Thyroid gland (tissue), 4 donors: ENCODE results near the gene STX8. TPM values are rescaled to one million over a fixed set of nuclear protein-coding genes. Genes with fewer than 3 reads are reported as not detected.

Source experiments
- DNase-seq, 2 donors: peaks; one replicate each; pipeline ENCODE4 v3.0.0-alpha.2; 2019
- H3K27ac ChIP-seq, 3 donors: fragments of 200-600 bp; sonication (generic); 1 replicate in 2 of 3; 2 replicates in 1 of 3; pipeline ENCODE4 v1.5.1; 2016 to 2019; ENCODE audit warnings: mild to moderate bottlenecking in 1 of 3, moderate library complexity in 1 of 3
- H3K27me3 ChIP-seq: fragments of 200-600 bp; sonication (generic); one replicate; pipeline ENCODE4 v1.5.1; 2019
- H3K36me3 ChIP-seq, 2 donors: fragments of 200-600 bp; sonication (generic); one replicate each; pipeline ENCODE4 v1.5.1; 2016 to 2019
- H3K4me1 ChIP-seq, 2 donors: fragments of 200-600 bp; sonication (generic); one replicate each; pipeline ENCODE4 v1.5.1; 2017 to 2019
- H3K4me3 ChIP-seq, 3 donors: fragments of 200-600 bp; sonication (generic); replicated peaks in 1 of 3; 1 replicate in 2 of 3; 2 replicates in 1 of 3; pipeline ENCODE4 v1.5.1; 2016; ENCODE audit warnings: mild to moderate bottlenecking in 1 of 3
- H3K9me3 ChIP-seq: fragments of 200-600 bp; sonication (generic); one replicate; pipeline ENCODE4 v1.5.1; 2017
- POLR2A ChIP-seq, 2 donors: fragments of 450-650 bp; IDR thresholded peaks; one replicate each; pipeline ENCODE4 v1.6.1; 2017; ENCODE audit warnings: antibody characterized with exemption in 2 of 2, mild to moderate bottlenecking in 2 of 2, moderate library complexity in 1 of 2
- WGBS, 2 donors: methylation state at CpG; one replicate each; pipeline ENCODE4 v1.1.5; 2017; 5-methylcytosine and 5-hydroxymethylcytosine counted together
- intact Hi-C: fragments of 100-400 bp; cut with DNase I; formaldehyde crosslinking; loops from one replicate; pipeline ENCODE4 v1.15.1; 2023
- total RNA-seq, 4 donors: library from RNA; depleted of rRNA; stranded (reverse); fragments of >200 nt; gene quantifications; one replicate each; pipeline ENCODE4 v1.2.3, GENCODE V29; 2016
- TF ChIP-seq, protein P1 (sequence below), 6 experiments: fragments of 200-600 bp in 3 of 6; fragments of 450-650 bp in 3 of 6; sonication (generic) in 3 of 6; IDR thresholded peaks; one replicate each; pipeline ENCODE4 v1.5.1; 2016 to 2019; ENCODE audit warnings: antibody characterized with exemption in 6 of 6, mild to moderate bottlenecking in 2 of 6, inconsistent platforms in 1 of 6, moderate library complexity in 1 of 6

Gene STX8
- total RNA-seq, 4 donors from 2014 or later = 67.6 to 88.9 (median 72.7) TPM

GRCh38 chr17:9389111-9389527 is 186.5 kb downstream of the STX8 start:
- H3K27ac ChIP-seq = no peak overlapping the region
- TF ChIP-seq POLR2A (IDR thresholded peaks at IDR 0.05) = no peak
- TF ChIP-seq, protein P1, sequence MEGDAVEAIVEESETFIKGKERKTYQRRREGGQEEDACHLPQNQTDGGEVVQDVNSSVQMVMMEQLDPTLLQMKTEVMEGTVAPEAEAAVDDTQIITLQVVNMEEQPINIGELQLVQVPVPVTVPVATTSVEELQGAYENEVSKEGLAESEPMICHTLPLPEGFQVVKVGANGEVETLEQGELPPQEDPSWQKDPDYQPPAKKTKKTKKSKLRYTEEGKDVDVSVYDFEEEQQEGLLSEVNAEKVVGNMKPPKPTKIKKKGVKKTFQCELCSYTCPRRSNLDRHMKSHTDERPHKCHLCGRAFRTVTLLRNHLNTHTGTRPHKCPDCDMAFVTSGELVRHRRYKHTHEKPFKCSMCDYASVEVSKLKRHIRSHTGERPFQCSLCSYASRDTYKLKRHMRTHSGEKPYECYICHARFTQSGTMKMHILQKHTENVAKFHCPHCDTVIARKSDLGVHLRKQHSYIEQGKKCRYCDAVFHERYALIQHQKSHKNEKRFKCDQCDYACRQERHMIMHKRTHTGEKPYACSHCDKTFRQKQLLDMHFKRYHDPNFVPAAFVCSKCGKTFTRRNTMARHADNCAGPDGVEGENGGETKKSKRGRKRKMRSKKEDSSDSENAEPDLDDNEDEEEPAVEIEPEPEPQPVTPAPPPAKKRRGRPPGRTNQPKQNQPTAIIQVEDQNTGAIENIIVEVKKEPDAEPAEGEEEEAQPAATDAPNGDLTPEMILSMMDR (IDR thresholded peaks at IDR 0.05) = no peak
- H3K9me3 ChIP-seq = no peaks in the 10 kb centered on the region
- H3K36me3 ChIP-seq = no peaks in the 10 kb centered on the region
- H3K4me1 ChIP-seq = no peaks in the 10 kb centered on the region
- no peak overlapping the region for H3K4me3 ChIP-seq
- intact Hi-C loops = no loop called here
- H3K27me3 ChIP-seq = no peaks in the 10 kb centered on the region
- 96% methylated on average over 3 of the region's 3 CpGs for WGBS, 2 donors
- DNase-seq = no peak

GRCh38 chr17:9386401-9386800 is 189.2 kb downstream of the STX8 start:
- Histone ChIP-seq H3K4me3 (no peak overlapping the region), H3K27me3 (no peaks in the 10 kb centered on the region), H3K9me3 (no peaks in the 10 kb centered on the region), H3K27ac (no peak overlapping the region), H3K4me1 (no peaks in the 10 kb centered on the region), H3K36me3 (no peaks in the 10 kb centered on the region)
- peak; percentile 14 to 42 for DNase-seq
- TF ChIP-seq, protein P1 (IDR thresholded peaks at IDR 0.05) = no peak
- no peak for TF ChIP-seq POLR2A (IDR thresholded peaks at IDR 0.05)
- intact Hi-C loops = no loop called here
- WGBS, 2 donors = 37% methylated on average over 3 of the region's 3 CpGs

- Histone ChIP-seq H3K27ac (no peak overlapping the region), H3K4me1 (no peaks in the 10 kb centered on the region), H3K36me3 (no peaks in the 10 kb centered on the region), H3K9me3 (no peaks in the 10 kb centered on the region), H3K4me3 (no peak overlapping the region), H3K27me3 (no peaks in the 10 kb centered on the region)
- WGBS, 2 donors = 94 to 96% methylated on average over 3 of the region's 3 CpGs
- TF ChIP-seq, protein P1 (IDR thresholded peaks at IDR 0.05) = no peak
- no peak for TF ChIP-seq POLR2A (IDR thresholded peaks at IDR 0.05)
- intact Hi-C loops = no loop called here
- no peak for DNase-seq
These were observed 191.8 kb downstream of the STX8 start for GRCh38 chr17:9383826-9384225.

- Histone ChIP-seq H3K27me3 (no peaks in the 10 kb centered on the region), H3K4me3 (no peak overlapping the region), H3K27ac (no peak overlapping the region), H3K4me1 (no peaks in the 10 kb centered on the region), H3K36me3 (no peaks in the 10 kb centered on the region), H3K9me3 (no peaks in the 10 kb centered on the region)
- DNase-seq = no peak
- WGBS, 2 donors = 96 to 98% methylated on average over 2 of the region's 2 CpGs
- no peak for TF ChIP-seq POLR2A (IDR thresholded peaks at IDR 0.05)
- TF ChIP-seq, protein P1 (IDR thresholded peaks at IDR 0.05) = no peak
- intact Hi-C loops = no loop called here
These were observed 193.0 kb downstream of the STX8 start for GRCh38 chr17:9382626-9383025.

GRCh38 chr17:9381068-9381467 is 194.6 kb downstream of the STX8 start:
- Histone ChIP-seq H3K36me3 (no peaks in the 10 kb centered on the region), H3K27ac (no peak overlapping the region), H3K4me1 (no peaks in the 10 kb centered on the region), H3K27me3 (no peaks in the 10 kb centered on the region), H3K9me3 (no peaks in the 10 kb centered on the region), H3K4me3 (no peak overlapping the region)
- no peak for TF ChIP-seq POLR2A (IDR thresholded peaks at IDR 0.05)
- TF ChIP-seq, protein P1 (IDR thresholded peaks at IDR 0.05) = no peak
- no peak for DNase-seq
- intact Hi-C loops = no loop called here
- 95 to 98% methylated on average over 2 of the region's 2 CpGs for WGBS, 2 donors
